SK-N-SH (cell line): ENCODE measurements around the gene ANKFN1. TPM values are rescaled to one million over a fixed set of nuclear protein-coding genes. Genes with fewer than 3 reads are reported as not detected.

Source experiments
- CTCF ChIA-PET: fragments of 300-600, 350-600 bp; formaldehyde crosslinking; extraction: SDS; loops from one replicate; lab custom pipeline; 2021; lab: Yijun Ruan, JAX
- POLR2A ChIA-PET: fragments of 350-600 bp; sonication (Branson Sonifier 250); formaldehyde crosslinking; extraction: SDS; loops from one replicate; lab custom pipeline; 2020; ENCODE audit warnings: antibody characterized with exemption, inconsistent platforms; lab: Yijun Ruan, JAX
- DNase-seq: peaks from one replicate; pipeline ENCODE4 v3.0.0; 2012
- H2AFZ ChIP-seq: fragments of 200-600 bp; sonication (generic); 2 replicates; pipeline ENCODE4 v1.8.1; 2016; ENCODE audit warnings: antibody characterized with exemption, mild to moderate bottlenecking, low read depth
- H3F3A ChIP-seq: fragments of 200-600 bp; sonication (generic); replicated peaks from 2 replicates; pipeline ENCODE3; 2016; ENCODE audit warnings: antibody characterized with exemption, mild to moderate bottlenecking; ENCODE audit not compliant: insufficient read depth
- H3K27ac ChIP-seq, 2 experiments: fragments of 200-500 bp in 1 of 2; fragments of 200-600 bp in 1 of 2; sonication (Bioruptor generic) in 1 of 2; sonication (generic), shearing (Covaris generic) in 1 of 2; 2 replicates each; pipeline versions ENCODE4 v1.5.1 to v1.6.1; 2014 to 2016; ENCODE audit warnings: low read depth in 2 of 2, inconsistent platforms in 1 of 2, low read length in 1 of 2, mild to moderate bottlenecking in 1 of 2, mixed read lengths in 1 of 2
- H3K27me3 ChIP-seq: fragments of 200-600 bp; sonication (generic), shearing (Covaris generic); 2 replicates; pipeline ENCODE4 v1.6.1; 2016; ENCODE audit warnings: mixed run types; ENCODE audit not compliant: insufficient read depth
- H3K36me3 ChIP-seq, 2 experiments: fragments of 200-500 bp in 1 of 2; fragments of 200-600 bp in 1 of 2; sonication (Bioruptor generic) in 1 of 2; sonication (generic) in 1 of 2; replicated peaks in 1 of 2; 2 replicates each; pipeline versions ENCODE3 to v1.5.1; 2014 to 2016; ENCODE audit warnings: low read length in 1 of 2, mild to moderate bottlenecking in 1 of 2; ENCODE audit not compliant: insufficient read depth in 2 of 2, control insufficient read depth in 1 of 2
- H3K4me1 ChIP-seq, 2 experiments: fragments of 200-500 bp in 1 of 2; fragments of 200-600 bp in 1 of 2; sonication (Bioruptor generic) in 1 of 2; sonication (generic), shearing (Covaris generic) in 1 of 2; 2 replicates each; pipeline versions ENCODE4 v1.5.1 to v1.6.1; 2014 to 2016; ENCODE audit warnings: low read depth in 1 of 2, low read length in 1 of 2, mixed run types in 1 of 2; ENCODE audit not compliant: insufficient read depth in 2 of 2, control insufficient read depth in 1 of 2
- H3K4me2 ChIP-seq: fragments of 200-600 bp; sonication (generic), shearing (Covaris generic); 2 replicates; pipeline ENCODE4 v1.6.1; 2017; ENCODE audit warnings: mixed run types
- H3K4me3 ChIP-seq, 2 experiments: fragments of 200-500 bp in 1 of 2; fragments of 200-600 bp in 1 of 2; sonication (Bioruptor generic) in 1 of 2; sonication (generic), shearing (Covaris generic) in 1 of 2; 2 replicates each; pipeline versions ENCODE4 v1.5.1 to v1.8.1; 2014 to 2016; ENCODE audit warnings: low read depth in 2 of 2, inconsistent platforms in 1 of 2, low read length in 1 of 2, mild to moderate bottlenecking in 1 of 2, mixed read lengths in 1 of 2, moderate library complexity in 1 of 2
- H3K79me2 ChIP-seq: fragments of 200-600 bp; sonication (generic); 2 replicates; pipeline ENCODE4 v1.8.1; 2017; ENCODE audit warnings: mild to moderate bottlenecking; ENCODE audit not compliant: insufficient read depth
- H3K9ac ChIP-seq: fragments of 200-600 bp; sonication (generic); 2 replicates; pipeline ENCODE4 v1.6.1; 2017; ENCODE audit warnings: mixed run types
- H3K9me2 ChIP-seq: fragments of 200-600 bp; sonication (generic); 2 replicates; pipeline ENCODE4 v1.6.1; 2017; ENCODE audit warnings: mixed run types
- H3K9me3 ChIP-seq: fragments of 200-600 bp; sonication (generic); 2 replicates; pipeline ENCODE4 v1.6.1; 2017; ENCODE audit warnings: mixed run types, mild to moderate bottlenecking, moderate library complexity
- H4K20me1 ChIP-seq: fragments of 200-600 bp; sonication (generic); 2 replicates; pipeline ENCODE4 v1.6.1; 2017; ENCODE audit warnings: mild to moderate bottlenecking, mixed run types; ENCODE audit not compliant: insufficient read depth
- CTCF ChIP-seq: fragments of 200-600 bp; sonication (generic); IDR thresholded peaks from 2 replicates; pipeline ENCODE4 v1.6.1; 2017; ENCODE audit warnings: antibody characterized with exemption, mild to moderate bottlenecking, moderate library complexity
- FOSL2 ChIP-seq: IDR thresholded peaks from 2 replicates; pipeline ENCODE4 v1.4.0; 2012; ENCODE audit warnings: low read depth, mild to moderate bottlenecking, moderate library complexity, borderline replicate concordance
- GABPA ChIP-seq: IDR thresholded peaks from 2 replicates; pipeline ENCODE4 v1.4.0; 2012; ENCODE audit warnings: low read depth, mild to moderate bottlenecking
- IRF3 ChIP-seq: fragments of 150-350 bp; IDR thresholded peaks from 2 replicates; pipeline ENCODE4 v1.6.1; 2016; ENCODE audit warnings: mild to moderate bottlenecking, low read depth, low read length
- MAX ChIP-seq: IDR thresholded peaks from 2 replicates; pipeline ENCODE4 v1.4.0; 2012; ENCODE audit warnings: low read depth
- NFIC ChIP-seq: IDR thresholded peaks from 2 replicates; pipeline ENCODE4 v1.4.0; 2012; ENCODE audit warnings: borderline replicate concordance
- PBX3 ChIP-seq: IDR thresholded peaks from 2 replicates; pipeline ENCODE4; 2012
- RCOR1 ChIP-seq: fragments of 150-350 bp; IDR thresholded peaks from 2 replicates; pipeline ENCODE4 v1.6.1; 2017; ENCODE audit warnings: antibody characterized with exemption, low read length
- REST ChIP-seq: IDR thresholded peaks from 2 replicates; pipeline ENCODE4 v1.6.1; 2012; ENCODE audit warnings: mild to moderate bottlenecking, low read depth, low read length, moderate library complexity
- RXRA ChIP-seq: IDR thresholded peaks from 2 replicates; pipeline ENCODE4 v1.4.0; 2012; ENCODE audit warnings: low read depth, mild to moderate bottlenecking, borderline replicate concordance
- TCF12 ChIP-seq: IDR thresholded peaks from 2 replicates; pipeline ENCODE4 v1.4.0; 2012
- TEAD4 ChIP-seq: IDR thresholded peaks from 2 replicates; pipeline ENCODE4 v1.4.0; 2012; ENCODE audit warnings: mild to moderate bottlenecking, borderline replicate concordance; ENCODE audit not compliant: insufficient read depth
- YY1 ChIP-seq: IDR thresholded peaks from 2 replicates; pipeline ENCODE4 v1.4.0; 2012; ENCODE audit warnings: low read depth, mild to moderate bottlenecking
- ZBTB33 ChIP-seq: IDR thresholded peaks from 2 replicates; pipeline ENCODE4 v1.4.0; 2012; ENCODE audit warnings: low read depth, borderline replicate concordance
- WGBS: methylation state at CpG from one replicate; pipeline ENCODE4 v1.1.6; 2017; ENCODE audit warnings: low lambda C conversion rate; 5-methylcytosine and 5-hydroxymethylcytosine counted together
- polyA plus RNA-seq, 3 experiments: library from polyadenylated mRNA; depleted of rRNA; stranded (reverse); fragments of >200 nt; gene quantifications; 2 replicates each; pipeline ENCODE4 v1.2.3, GENCODE V29; 2012

The ANKFN1 gene
- polyA plus RNA-seq, 1 of the 3 experiments (the other 2 are of a cell fraction), result 0.07 TPM

- ChIA-PET CTCF (interaction anchor here (0.7 kb wide), 1 partner anchor 860 kb away, joined by 3 read pairs; no protein-coding TSS in a partner anchor), POLR2A (no interaction called here)
- Histone ChIP-seq H3K4me1 (peaks cover 0 to 4% of the 10 kb centered on the region in 2 experiments; a peak in 1 of 4 replicates), H2AFZ (no peak overlapping the region), H4K20me1 (no peaks in the 10 kb centered on the region), H3K27me3 (no peaks in the 10 kb centered on the region), H3K36me3 (no peaks in the 10 kb centered on the region), H3K4me3 (no peak overlapping the region), H3K9me2 (no peaks in the 10 kb centered on the region), H3F3A (no peaks in the 10 kb centered on the region), H3K9me3 (no peaks in the 10 kb centered on the region), H3K27ac (no peak overlapping the region), H3K79me2 (no peaks in the 10 kb centered on the region), H3K9ac (no peak overlapping the region), H3K4me2 (no peak overlapping the region)
- TF ChIP-seq IRF3 (no peak), CTCF (peak; percentile 34), NFIC (peak; percentile 12; the same call in 1 of the 2 replicates)
- DNase-seq, result no peak
- 14% methylated on average over 7 of the region's 7 CpGs for WGBS
Measured at GRCh38 chr17:56141046-56141839, 12.0 kb upstream of the ANKFN1 start.

- Histone ChIP-seq H3K4me2 (0 out of 2 replicates have a peak overlapping the region, but pooled peaks have one; percentile 3), H3F3A (no peaks in the 10 kb centered on the region), H2AFZ (0 out of 2 replicates have a peak overlapping the region, but pooled peaks have one; percentile 3), H3K9ac (no peak overlapping the region; the same call in 1 of the 2 replicates), H3K27me3 (no peaks in the 10 kb centered on the region), H3K79me2 (no peaks in the 10 kb centered on the region), H4K20me1 (no peaks in the 10 kb centered on the region), H3K36me3 (no peaks in the 10 kb centered on the region), H3K9me2 (no peaks in the 10 kb centered on the region), H3K4me1 (peaks cover 0 to 4% of the 10 kb centered on the region in 2 experiments; a peak in 1 of 4 replicates), H3K4me3 (no peak overlapping the region), H3K9me3 (no peaks in the 10 kb centered on the region), H3K27ac (peak overlapping the region in 1 of 2 experiments; percentile 44; a peak in 2 of 4 replicates)
- ChIA-PET CTCF (interaction anchor here (0.6 kb wide), 1 partner anchor 387 kb away, joined by 3 read pairs; no protein-coding TSS in a partner anchor), POLR2A (no interaction called here)
- WGBS, result 14% methylated on average over 1 of the region's 1 CpG
- DNase-seq, result no peak
- TF ChIP-seq FOSL2 (peak; percentile 55; the same call in 1 of the 2 replicates), TCF12 (peak; percentile 58), YY1 (no peak), ZBTB33 (no peak), PBX3 (peak; percentile 61), MAX (peak; percentile 68; the same call in 1 of the 2 replicates), TEAD4 (peak; percentile 44; the same call in 1 of the 2 replicates), RXRA (no peak), REST (no peak), RCOR1 (no peak), GABPA (no peak), NFIC (peak; percentile 79)
Measured at GRCh38 chr17:56142325-56142724, 10.9 kb upstream of the ANKFN1 start.
